SK-N-SH (cell line): ENCODE results near the gene RPL26. TPM values are rescaled to one million over a fixed set of nuclear protein-coding genes. Genes with fewer than 3 reads are reported as not detected.
"Not testable (repeated sequence)": the region's sequence is repeated elsewhere in the genome, so short reads cannot be mapped to it uniquely, and the experiment has no call there.

ENCODE experiments used
- CTCF ChIA-PET: fragments of 300-600, 350-600 bp; formaldehyde crosslinking; extraction: SDS; loops from one replicate; lab custom pipeline; 2021; lab: Yijun Ruan, JAX
- POLR2A ChIA-PET: fragments of 350-600 bp; sonication (Branson Sonifier 250); formaldehyde crosslinking; extraction: SDS; loops from one replicate; lab custom pipeline; 2020; ENCODE audit warnings: antibody characterized with exemption, inconsistent platforms; lab: Yijun Ruan, JAX
- DNase-seq: peaks from one replicate; pipeline ENCODE4 v3.0.0; 2012
- H2AFZ ChIP-seq: fragments of 200-600 bp; sonication (generic); 2 replicates; pipeline ENCODE4 v1.8.1; 2016; ENCODE audit warnings: antibody characterized with exemption, mild to moderate bottlenecking, low read depth
- H3F3A ChIP-seq: fragments of 200-600 bp; sonication (generic); replicated peaks from 2 replicates; pipeline ENCODE3; 2016; ENCODE audit warnings: antibody characterized with exemption, mild to moderate bottlenecking; ENCODE audit not compliant: insufficient read depth
- H3K27ac ChIP-seq, 2 experiments: fragments of 200-500 bp in 1 of 2; fragments of 200-600 bp in 1 of 2; sonication (Bioruptor generic) in 1 of 2; sonication (generic), shearing (Covaris generic) in 1 of 2; 2 replicates each; pipeline versions ENCODE4 v1.5.1 to v1.6.1; 2014 to 2016; ENCODE audit warnings: low read depth in 2 of 2, inconsistent platforms in 1 of 2, low read length in 1 of 2, mild to moderate bottlenecking in 1 of 2, mixed read lengths in 1 of 2
- H3K27me3 ChIP-seq: fragments of 200-600 bp; sonication (generic), shearing (Covaris generic); 2 replicates; pipeline ENCODE4 v1.6.1; 2016; ENCODE audit warnings: mixed run types; ENCODE audit not compliant: insufficient read depth
- H3K36me3 ChIP-seq, 2 experiments: fragments of 200-500 bp in 1 of 2; fragments of 200-600 bp in 1 of 2; sonication (Bioruptor generic) in 1 of 2; sonication (generic) in 1 of 2; replicated peaks in 1 of 2; 2 replicates each; pipeline versions ENCODE3 to v1.5.1; 2014 to 2016; ENCODE audit warnings: low read length in 1 of 2, mild to moderate bottlenecking in 1 of 2; ENCODE audit not compliant: insufficient read depth in 2 of 2, control insufficient read depth in 1 of 2
- H3K4me1 ChIP-seq, 2 experiments: fragments of 200-500 bp in 1 of 2; fragments of 200-600 bp in 1 of 2; sonication (Bioruptor generic) in 1 of 2; sonication (generic), shearing (Covaris generic) in 1 of 2; 2 replicates each; pipeline versions ENCODE4 v1.5.1 to v1.6.1; 2014 to 2016; ENCODE audit warnings: low read depth in 1 of 2, low read length in 1 of 2, mixed run types in 1 of 2; ENCODE audit not compliant: insufficient read depth in 2 of 2, control insufficient read depth in 1 of 2
- H3K4me2 ChIP-seq: fragments of 200-600 bp; sonication (generic), shearing (Covaris generic); 2 replicates; pipeline ENCODE4 v1.6.1; 2017; ENCODE audit warnings: mixed run types
- H3K4me3 ChIP-seq, 2 experiments: fragments of 200-500 bp in 1 of 2; fragments of 200-600 bp in 1 of 2; sonication (Bioruptor generic) in 1 of 2; sonication (generic), shearing (Covaris generic) in 1 of 2; 2 replicates each; pipeline versions ENCODE4 v1.5.1 to v1.8.1; 2014 to 2016; ENCODE audit warnings: low read depth in 2 of 2, inconsistent platforms in 1 of 2, low read length in 1 of 2, mild to moderate bottlenecking in 1 of 2, mixed read lengths in 1 of 2, moderate library complexity in 1 of 2
- H3K79me2 ChIP-seq: fragments of 200-600 bp; sonication (generic); 2 replicates; pipeline ENCODE4 v1.8.1; 2017; ENCODE audit warnings: mild to moderate bottlenecking; ENCODE audit not compliant: insufficient read depth
- H3K9ac ChIP-seq: fragments of 200-600 bp; sonication (generic); 2 replicates; pipeline ENCODE4 v1.6.1; 2017; ENCODE audit warnings: mixed run types
- H3K9me2 ChIP-seq: fragments of 200-600 bp; sonication (generic); 2 replicates; pipeline ENCODE4 v1.6.1; 2017; ENCODE audit warnings: mixed run types
- H3K9me3 ChIP-seq: fragments of 200-600 bp; sonication (generic); 2 replicates; pipeline ENCODE4 v1.6.1; 2017; ENCODE audit warnings: mixed run types, mild to moderate bottlenecking, moderate library complexity
- H4K20me1 ChIP-seq: fragments of 200-600 bp; sonication (generic); 2 replicates; pipeline ENCODE4 v1.6.1; 2017; ENCODE audit warnings: mild to moderate bottlenecking, mixed run types; ENCODE audit not compliant: insufficient read depth
- CHD2 ChIP-seq: fragments of 150-350 bp; IDR thresholded peaks from 2 replicates; pipeline ENCODE4 v1.6.1; 2018; ENCODE audit warnings: low read length; ENCODE audit not compliant: partially characterized antibody
- FOSL2 ChIP-seq: IDR thresholded peaks from 2 replicates; pipeline ENCODE4 v1.4.0; 2012; ENCODE audit warnings: low read depth, mild to moderate bottlenecking, moderate library complexity, borderline replicate concordance
- GABPA ChIP-seq: IDR thresholded peaks from 2 replicates; pipeline ENCODE4 v1.4.0; 2012; ENCODE audit warnings: low read depth, mild to moderate bottlenecking
- GATA2 ChIP-seq: sonication (generic); formaldehyde crosslinking; IDR thresholded peaks from 2 replicates; pipeline ENCODE4 v1.5.0; 2020; ENCODE audit warnings: mild to moderate bottlenecking, missing genetic modification reagents
- JUND ChIP-seq: IDR thresholded peaks from 2 replicates; pipeline ENCODE4 v1.4.0; 2012
- MXI1 ChIP-seq: IDR thresholded peaks from 2 replicates; pipeline ENCODE4 v1.6.1; 2012; ENCODE audit warnings: mild to moderate bottlenecking, low read depth, low read length, improper control_type of control experiment
- NFIC ChIP-seq: IDR thresholded peaks from 2 replicates; pipeline ENCODE4 v1.4.0; 2012; ENCODE audit warnings: borderline replicate concordance
- PBX3 ChIP-seq: IDR thresholded peaks from 2 replicates; pipeline ENCODE4; 2012
- POLR2AphosphoS5 ChIP-seq: IDR thresholded peaks from 2 replicates; pipeline ENCODE4 v1.6.1; 2012; ENCODE audit warnings: low read depth, low read length
- RXRA ChIP-seq: IDR thresholded peaks from 2 replicates; pipeline ENCODE4 v1.4.0; 2012; ENCODE audit warnings: low read depth, mild to moderate bottlenecking, borderline replicate concordance
- SIN3A ChIP-seq: IDR thresholded peaks from 2 replicates; pipeline ENCODE4 v1.6.1; 2012; ENCODE audit warnings: low read depth, mild to moderate bottlenecking, low read length, moderate library complexity, borderline replicate concordance
- TAF1 ChIP-seq: IDR thresholded peaks from 2 replicates; pipeline ENCODE4 v1.6.1; 2012; ENCODE audit warnings: low read depth, mild to moderate bottlenecking, low read length, moderate library complexity, borderline replicate concordance
- TEAD4 ChIP-seq: IDR thresholded peaks from 2 replicates; pipeline ENCODE4 v1.4.0; 2012; ENCODE audit warnings: mild to moderate bottlenecking, borderline replicate concordance; ENCODE audit not compliant: insufficient read depth
- USF1 ChIP-seq: IDR thresholded peaks from 2 replicates; pipeline ENCODE4 v1.4.0; 2012; ENCODE audit warnings: low read depth, borderline replicate concordance
- ZBTB33 ChIP-seq: IDR thresholded peaks from 2 replicates; pipeline ENCODE4 v1.4.0; 2012; ENCODE audit warnings: low read depth, borderline replicate concordance
- WGBS: methylation state at CpG from one replicate; pipeline ENCODE4 v1.1.6; 2017; ENCODE audit warnings: low lambda C conversion rate; 5-methylcytosine and 5-hydroxymethylcytosine counted together
- polyA plus RNA-seq, 3 experiments: library from polyadenylated mRNA; depleted of rRNA; stranded (reverse); fragments of >200 nt; gene quantifications; 2 replicates each; pipeline ENCODE4 v1.2.3, GENCODE V29; 2012

The RPL26 gene
- polyA plus RNA-seq, 1 of the 3 experiments (the other 2 are of a cell fraction): 4,770 TPM

- TF ChIP-seq ZBTB33: peak; percentile 71; the same call in 1 of the 2 replicates
- TF ChIP-seq NFIC: peak; percentile 15; the same call in 1 of the 2 replicates
- no peak for TF ChIP-seq FOSL2
- TF ChIP-seq USF1: no peak
- no peak for TF ChIP-seq RXRA
- TF ChIP-seq JUND: peak; percentile 62; the same call in 1 of the 2 replicates
- TF ChIP-seq CHD2: peak; percentile 74
- TF ChIP-seq TAF1: peak; percentile 83
- TF ChIP-seq SIN3A: peak; percentile 93; the same call in 1 of the 2 replicates
- 0 out of 2 replicates have a peak, but pooled peaks have one; percentile 9 for TF ChIP-seq TEAD4
- TF ChIP-seq POLR2AphosphoS5: peak; percentile 96
- TF ChIP-seq PBX3: peak; percentile 69
- TF ChIP-seq GATA2: peak; percentile 42
- TF ChIP-seq MXI1: peak; percentile 75
- peak; percentile 90 for TF ChIP-seq GABPA
These were observed 6.5 kb downstream of the RPL26 start, which contains the start of gene KRABD2 (continued) for GRCh38 chr17:8376271-8377067.

- Histone ChIP-seq H4K20me1 (peaks cover 38% of the 10 kb centered on the region), H3K27ac (peak overlapping the region; percentile 71 to 92), H3K27me3 (no peaks in the 10 kb centered on the region), H3K9ac (peak overlapping the region; percentile 81), H3K4me3 (peak overlapping the region; percentile 64 to 85), H3K9me3 (no peaks in the 10 kb centered on the region), H3K36me3 (peaks cover 33 to 46% of the 10 kb centered on the region in 2 experiments), H3K9me2 (no peaks in the 10 kb centered on the region), H2AFZ (peak overlapping the region; percentile 50; the same call in 1 of the 2 replicates), H3K79me2 (peaks cover 40% of the 10 kb centered on the region), H3K4me2 (peak overlapping the region; percentile 85), H3F3A (peaks cover 49% of the 10 kb centered on the region), H3K4me1 (peaks cover 17 to 20% of the 10 kb centered on the region in 2 experiments; a peak in 3 of 4 replicates)
- 43% methylated on average over 18 of the region's 18 CpGs for WGBS
- ChIA-PET CTCF (interaction anchor here (1.0 to 2.5 kb wide), 10 partner anchors 8 to 410 kb away, joined by 3 to 11 read pairs (median 4); partner anchors contain the start of gene ODF4), POLR2A (interaction anchor here (0.6 to 1.3 kb wide), 8 partner anchors 11 to 1466 kb away, joined by 3 to 7 read pairs (median 4); partner anchors contain the start of genes MYH10 and SLC25A35)
- DNase-seq: no peak
- TF ChIP-seq JUND (no peak), TEAD4 (no peak), POLR2AphosphoS5 (no peak)
These were observed 7.2 kb downstream of the RPL26 start for GRCh38 chr17:8375738-8376259.

- H4K20me1 ChIP-seq: peaks cover 18% of the 10 kb centered on the region
- CTCF ChIA-PET: interaction anchor here (1.0 kb wide), 1 partner anchor 10 kb away, joined by 3 read pairs; no protein-coding TSS in a partner anchor
- peaks cover 29% of the 10 kb centered on the region for H3F3A ChIP-seq
- H3K27me3 ChIP-seq, H3K27ac ChIP-seq, H3K9me2 ChIP-seq, H3K4me2 ChIP-seq, H3K4me3 ChIP-seq, H3K9me3 ChIP-seq, H2AFZ ChIP-seq, H3K9ac ChIP-seq, DNase-seq, POLR2A ChIA-PET: not testable (repeated sequence)
- H3K36me3 ChIP-seq: peaks cover 37 to 41% of the 10 kb centered on the region in 2 experiments
- peaks cover 10 to 11% of the 10 kb centered on the region in 2 experiments; a peak in 2 of 4 replicates for H3K4me1 ChIP-seq
- peaks cover 21% of the 10 kb centered on the region; the same call in 1 of the 2 replicates for H3K79me2 ChIP-seq
- WGBS: 99% methylated on average over 12 of the region's 26 CpGs
These were observed 9.1 kb downstream of the RPL26 start for GRCh38 chr17:8373856-8374255.
